Loucy (cell line): Measurements from ENCODE around the gene PRELP.

Source experiments
- H2AFZ ChIP-seq: fragments of 200-600 bp; sonication (generic); 2 replicates; pipeline ENCODE4 v1.6.0; 2016; ENCODE audit warnings: antibody characterized with exemption, mild to moderate bottlenecking, low read length, moderate library complexity
- H3F3A ChIP-seq: fragments of 200-600 bp; 2 replicates; pipeline ENCODE4 v1.6.0; 2016; ENCODE audit warnings: antibody characterized with exemption, low read depth, mild to moderate bottlenecking
- H3K27me3 ChIP-seq: fragments of 200-600 bp; sonication (generic); 2 replicates; pipeline ENCODE4 v1.6.1; 2014; ENCODE audit warnings: low read length, mild to moderate bottlenecking; ENCODE audit not compliant: insufficient read depth, poor library complexity, severe bottlenecking
- H3K36me3 ChIP-seq: fragments of 200-600 bp; sonication (generic); 2 replicates; pipeline ENCODE4 v1.6.1; 2016; ENCODE audit warnings: low read length; ENCODE audit not compliant: insufficient read depth
- H3K4me1 ChIP-seq: fragments of 200-600 bp; sonication (generic); 2 replicates; pipeline ENCODE4 v1.5.1; 2014; ENCODE audit warnings: low read length, mild to moderate bottlenecking; ENCODE audit not compliant: insufficient read depth, poor library complexity, severe bottlenecking
- H3K4me2 ChIP-seq: fragments of 200-600 bp; sonication (generic); 2 replicates; pipeline ENCODE4 v1.6.0; 2014; ENCODE audit warnings: antibody characterized with exemption, low read length, low read depth, mild to moderate bottlenecking; ENCODE audit not compliant: poor library complexity, severe bottlenecking
- H3K4me3 ChIP-seq: fragments of 200-600 bp; sonication (generic); 2 replicates; pipeline ENCODE4 v1.5.1; 2014; ENCODE audit warnings: low read length, mild to moderate bottlenecking, mixed read lengths; ENCODE audit not compliant: poor library complexity, severe bottlenecking
- H3K79me2 ChIP-seq: fragments of 200-600 bp; sonication (generic); 2 replicates; pipeline ENCODE4 v1.6.1; 2014; ENCODE audit warnings: low read length; ENCODE audit not compliant: insufficient read depth
- H3K9ac ChIP-seq: fragments of 200-600 bp; sonication (generic); 2 replicates; pipeline ENCODE4 v1.6.0; 2014; ENCODE audit warnings: mild to moderate bottlenecking, low read depth, low read length, moderate library complexity; ENCODE audit not compliant: poor library complexity, severe bottlenecking
- H3K9me2 ChIP-seq: fragments of 200-600 bp; sonication (generic); replicated peaks from 2 replicates; pipeline ENCODE4 v1.6.1; 2016; ENCODE audit warnings: low read depth, low read length, mixed read lengths
- H3K9me3 ChIP-seq: fragments of 200-600 bp; sonication (generic); 2 replicates; pipeline ENCODE4 v1.6.1; 2014; ENCODE audit warnings: mild to moderate bottlenecking, antibody characterized with exemption, low read length, low read depth; ENCODE audit not compliant: insufficient read depth
- H4K20me1 ChIP-seq: fragments of 200-600 bp; sonication (generic); 2 replicates; pipeline ENCODE4 v1.6.0; 2014; ENCODE audit warnings: antibody characterized with exemption, low read length, mild to moderate bottlenecking; ENCODE audit not compliant: insufficient read depth, poor library complexity, severe bottlenecking
- EZH2phosphoT487 ChIP-seq: fragments of 200-600 bp; IDR thresholded peaks from 2 replicates; pipeline ENCODE4 v1.6.1; 2018; ENCODE audit warnings: antibody characterized with exemption, mild to moderate bottlenecking, moderate library complexity, borderline replicate concordance
- TF ChIP-seq, protein P1 (sequence below): fragments of 200-600 bp; sonication (generic); conservative IDR thresholded peaks from 2 replicates; pipeline ENCODE4 v1.5.1; 2014; ENCODE audit warnings: mild to moderate bottlenecking, antibody characterized with exemption, low read length

Gene PRELP

DNA sequence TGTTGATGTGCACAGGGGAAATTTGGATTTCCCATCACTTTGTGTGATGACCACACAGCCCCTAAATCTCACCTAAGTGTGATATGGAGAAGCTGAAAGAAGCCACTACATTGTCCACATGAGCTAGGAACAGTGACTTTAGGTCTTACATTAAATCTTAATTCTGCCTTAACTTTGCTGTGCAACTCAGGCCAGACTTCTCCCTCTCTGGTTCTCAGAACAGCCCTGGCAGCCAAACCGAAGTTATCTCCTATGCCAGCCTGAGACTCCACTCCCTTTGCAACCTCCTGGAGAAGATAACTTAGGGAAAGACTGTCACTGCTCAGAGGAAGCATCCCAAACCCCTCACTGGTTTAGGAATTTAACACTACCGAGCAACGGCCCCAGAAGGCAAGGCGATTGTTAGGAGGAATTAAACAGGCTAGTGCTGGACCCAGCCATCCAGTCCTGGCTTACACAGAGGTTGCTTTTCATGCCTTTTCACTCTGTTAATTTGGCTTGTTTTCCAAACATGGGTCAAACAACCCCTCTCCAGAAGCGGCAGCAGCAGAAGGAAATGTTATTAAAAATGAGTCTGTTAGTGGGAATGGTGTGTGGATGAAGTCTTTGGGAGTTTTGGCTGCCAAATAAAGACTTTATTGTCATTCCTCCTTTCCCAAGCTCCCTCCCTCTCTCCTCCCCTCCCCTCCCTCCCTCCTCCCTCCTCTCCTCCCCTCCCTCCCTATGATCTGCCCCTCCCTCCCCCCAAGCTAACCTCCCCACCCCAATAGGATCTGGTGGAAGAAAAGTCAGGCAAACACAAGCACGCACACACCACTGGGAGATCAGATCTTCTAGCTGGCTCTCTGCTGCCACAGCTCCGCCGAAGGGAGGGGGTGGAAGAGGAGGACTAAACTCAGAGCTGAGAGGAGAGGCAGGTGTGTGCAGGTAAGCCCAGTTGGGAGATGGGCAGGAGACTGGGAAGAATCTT, at the start of gene PRELP:
Gene PRELP, plus strand, starts transcription at position 795 of the 970 bp plus-strand sequence. CDS start 7,379 bp downstream, outside the sequence.
- Histone ChIP-seq H3K4me2 (no peak within 1 kb of the TSS), H3K9me2 (no peaks in the 10 kb centered on the region), H3F3A (no peaks in the 10 kb centered on the region), H3K36me3 (no peaks in the 10 kb centered on the region), H3K27me3 (no peaks in the 10 kb centered on the region), H3K9me3 (no peaks in the 10 kb centered on the region), H3K9ac (no peak within 1 kb of the TSS), H3K4me3 (no peak within 1 kb of the TSS), H4K20me1 (no peaks in the 10 kb centered on the region), H3K79me2 (no peaks in the 10 kb centered on the region), H2AFZ (no peak within 1 kb of the TSS), H3K4me1 (no peaks in the 10 kb centered on the region)
- TF ChIP-seq, protein P1, sequence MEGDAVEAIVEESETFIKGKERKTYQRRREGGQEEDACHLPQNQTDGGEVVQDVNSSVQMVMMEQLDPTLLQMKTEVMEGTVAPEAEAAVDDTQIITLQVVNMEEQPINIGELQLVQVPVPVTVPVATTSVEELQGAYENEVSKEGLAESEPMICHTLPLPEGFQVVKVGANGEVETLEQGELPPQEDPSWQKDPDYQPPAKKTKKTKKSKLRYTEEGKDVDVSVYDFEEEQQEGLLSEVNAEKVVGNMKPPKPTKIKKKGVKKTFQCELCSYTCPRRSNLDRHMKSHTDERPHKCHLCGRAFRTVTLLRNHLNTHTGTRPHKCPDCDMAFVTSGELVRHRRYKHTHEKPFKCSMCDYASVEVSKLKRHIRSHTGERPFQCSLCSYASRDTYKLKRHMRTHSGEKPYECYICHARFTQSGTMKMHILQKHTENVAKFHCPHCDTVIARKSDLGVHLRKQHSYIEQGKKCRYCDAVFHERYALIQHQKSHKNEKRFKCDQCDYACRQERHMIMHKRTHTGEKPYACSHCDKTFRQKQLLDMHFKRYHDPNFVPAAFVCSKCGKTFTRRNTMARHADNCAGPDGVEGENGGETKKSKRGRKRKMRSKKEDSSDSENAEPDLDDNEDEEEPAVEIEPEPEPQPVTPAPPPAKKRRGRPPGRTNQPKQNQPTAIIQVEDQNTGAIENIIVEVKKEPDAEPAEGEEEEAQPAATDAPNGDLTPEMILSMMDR = no peak
- no peak for TF ChIP-seq EZH2phosphoT487

DNA sequence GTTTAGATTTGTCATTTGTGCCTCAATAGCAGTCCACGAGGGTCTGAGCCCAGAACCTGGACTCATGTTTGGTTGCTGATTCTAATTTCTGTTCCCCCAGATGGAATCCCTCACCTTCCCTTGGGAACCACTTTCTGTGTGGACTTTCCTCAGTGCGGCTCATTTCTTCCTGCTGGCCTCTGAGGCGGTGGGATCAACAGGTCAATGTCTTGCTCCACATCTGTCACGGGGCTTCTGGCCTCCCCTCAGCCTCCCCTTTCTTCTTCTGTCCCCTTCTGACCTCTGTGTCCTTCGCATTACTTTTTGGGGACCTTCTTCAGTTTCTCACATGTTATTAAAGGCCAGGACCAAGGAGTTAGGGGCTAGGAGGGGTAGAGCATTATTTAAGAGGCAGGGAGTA, 49.2 kb upstream of the PRELP start:
- Histone ChIP-seq H4K20me1 (no peaks in the 10 kb centered on the region), H3K27me3 (no peaks in the 10 kb centered on the region), H3K9me2 (no peaks in the 10 kb centered on the region), H3K4me1 (no peaks in the 10 kb centered on the region), H3K79me2 (no peaks in the 10 kb centered on the region), H2AFZ (no peak overlapping the region), H3K9me3 (no peaks in the 10 kb centered on the region), H3K9ac (no peak overlapping the region), H3K4me2 (no peak overlapping the region), H3F3A (no peaks in the 10 kb centered on the region), H3K36me3 (no peaks in the 10 kb centered on the region), H3K4me3 (no peak overlapping the region)
- TF ChIP-seq EZH2phosphoT487 = no peak
- TF ChIP-seq, protein P1 = no peak

DNA sequence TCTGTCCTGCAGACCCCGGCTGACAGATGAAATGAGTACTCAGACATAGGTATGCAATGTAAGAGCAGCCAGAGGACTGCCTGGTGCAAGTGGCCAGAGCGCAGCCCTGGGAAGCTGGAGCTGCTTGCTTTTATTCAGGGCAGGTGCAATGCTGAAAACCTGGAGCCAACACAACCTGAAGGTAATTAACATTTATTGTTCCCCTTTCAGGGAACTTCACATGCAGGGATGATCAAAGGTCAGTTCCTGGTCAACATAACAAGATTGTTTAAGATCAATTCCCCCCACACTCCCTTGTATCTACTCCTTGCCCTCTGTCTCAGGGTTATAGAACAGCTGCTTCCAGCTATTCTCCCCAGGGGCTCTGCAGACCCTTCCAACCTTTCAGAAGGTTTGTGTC, 48.7 kb upstream of the PRELP start:
- Histone ChIP-seq H3F3A (no peaks in the 10 kb centered on the region), H2AFZ (no peak overlapping the region), H4K20me1 (no peaks in the 10 kb centered on the region), H3K4me2 (no peak overlapping the region), H3K27me3 (no peaks in the 10 kb centered on the region), H3K4me1 (no peaks in the 10 kb centered on the region), H3K9me3 (no peaks in the 10 kb centered on the region), H3K9me2 (no peaks in the 10 kb centered on the region), H3K9ac (no peak overlapping the region), H3K4me3 (no peak overlapping the region), H3K79me2 (no peaks in the 10 kb centered on the region), H3K36me3 (no peaks in the 10 kb centered on the region)
- TF ChIP-seq, protein P1 = no peak
- TF ChIP-seq EZH2phosphoT487 = no peak
